ENCODE measurements around the gene DLG2.

- no peak for TF ChIP-seq CTCF (IDR thresholded peaks at IDR 0.05; ENCODE audit: low read length)
- no peak for TF ChIP-seq EZH2 (IDR thresholded peaks at IDR 0.05; ENCODE audit: borderline replicate concordance, low read length)
Measured at GRCh38 chr11:84560206-84560605, 1066.9 kb downstream of the DLG2 start.

Data from OCI-LY1 (cell line).